GM12875 (cell line): ENCODE measurements around the gene SLC13A3.

Source experiments
- H3K4me3 ChIP-seq: one replicate; pipeline ENCODE4 v1.5.1; 2011; ENCODE audit warnings: low read depth, low read length, control low read depth
- TF ChIP-seq, protein P1 (sequence below): IDR thresholded peaks from 2 replicates; pipeline ENCODE4 v1.5.1; 2011; ENCODE audit warnings: low read depth, mild to moderate bottlenecking, control low read depth, inconsistent platforms, low read length, moderate library complexity, borderline replicate concordance; ENCODE audit not compliant: insufficient read depth

SLC13A3 gene

DNA sequence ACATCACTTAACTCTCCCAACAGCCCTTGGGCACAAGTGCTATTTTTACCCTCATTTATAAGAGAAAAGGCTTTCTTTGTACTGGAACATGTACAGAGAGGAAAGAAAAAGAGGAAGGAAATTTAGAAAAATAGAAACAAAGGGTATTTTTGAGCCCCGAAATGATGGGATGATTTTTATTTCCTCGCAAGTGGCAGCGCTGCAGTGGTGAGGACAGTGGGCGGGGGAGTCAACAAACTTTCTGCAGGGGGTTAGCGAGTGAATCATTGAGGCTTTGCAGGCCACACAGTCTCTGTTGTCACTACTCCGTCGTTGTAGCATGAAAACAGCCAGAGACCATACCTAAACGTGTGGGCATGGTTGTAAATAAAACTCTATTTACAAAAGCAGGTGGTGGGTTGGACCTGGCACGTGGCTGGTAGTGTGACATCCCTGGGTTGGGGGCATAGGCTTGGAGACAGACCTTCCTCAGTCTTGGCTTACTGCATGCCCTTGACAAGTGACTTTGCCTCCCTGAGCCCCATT is 75.3 kb downstream of the SLC13A3 start:
- H3K4me3 ChIP-seq: no peak overlapping the region
- TF ChIP-seq, protein P1, sequence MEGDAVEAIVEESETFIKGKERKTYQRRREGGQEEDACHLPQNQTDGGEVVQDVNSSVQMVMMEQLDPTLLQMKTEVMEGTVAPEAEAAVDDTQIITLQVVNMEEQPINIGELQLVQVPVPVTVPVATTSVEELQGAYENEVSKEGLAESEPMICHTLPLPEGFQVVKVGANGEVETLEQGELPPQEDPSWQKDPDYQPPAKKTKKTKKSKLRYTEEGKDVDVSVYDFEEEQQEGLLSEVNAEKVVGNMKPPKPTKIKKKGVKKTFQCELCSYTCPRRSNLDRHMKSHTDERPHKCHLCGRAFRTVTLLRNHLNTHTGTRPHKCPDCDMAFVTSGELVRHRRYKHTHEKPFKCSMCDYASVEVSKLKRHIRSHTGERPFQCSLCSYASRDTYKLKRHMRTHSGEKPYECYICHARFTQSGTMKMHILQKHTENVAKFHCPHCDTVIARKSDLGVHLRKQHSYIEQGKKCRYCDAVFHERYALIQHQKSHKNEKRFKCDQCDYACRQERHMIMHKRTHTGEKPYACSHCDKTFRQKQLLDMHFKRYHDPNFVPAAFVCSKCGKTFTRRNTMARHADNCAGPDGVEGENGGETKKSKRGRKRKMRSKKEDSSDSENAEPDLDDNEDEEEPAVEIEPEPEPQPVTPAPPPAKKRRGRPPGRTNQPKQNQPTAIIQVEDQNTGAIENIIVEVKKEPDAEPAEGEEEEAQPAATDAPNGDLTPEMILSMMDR: no peak

GRCh38 chr20:46575394-46575793 is 75.9 kb downstream of the SLC13A3 start:
- H3K4me3 ChIP-seq: no peak overlapping the region
- TF ChIP-seq, protein P1: no peak

GRCh38 chr20:46573788-46574584 is 77.3 kb downstream of the SLC13A3 start:
- no peak overlapping the region for H3K4me3 ChIP-seq
- TF ChIP-seq, protein P1: no peak

GRCh38 chr20:46573234-46573633 is 78.0 kb downstream of the SLC13A3 start:
- TF ChIP-seq, protein P1: no peak
- H3K4me3 ChIP-seq: no peak overlapping the region

GRCh38 chr20:46572790-46573189 is 78.5 kb downstream of the SLC13A3 start:
- TF ChIP-seq, protein P1: no peak
- no peak overlapping the region for H3K4me3 ChIP-seq

GRCh38 chr20:46572153-46572552 is 79.1 kb downstream of the SLC13A3 start:
- TF ChIP-seq, protein P1: no peak
- H3K4me3 ChIP-seq: no peak overlapping the region

DNA sequence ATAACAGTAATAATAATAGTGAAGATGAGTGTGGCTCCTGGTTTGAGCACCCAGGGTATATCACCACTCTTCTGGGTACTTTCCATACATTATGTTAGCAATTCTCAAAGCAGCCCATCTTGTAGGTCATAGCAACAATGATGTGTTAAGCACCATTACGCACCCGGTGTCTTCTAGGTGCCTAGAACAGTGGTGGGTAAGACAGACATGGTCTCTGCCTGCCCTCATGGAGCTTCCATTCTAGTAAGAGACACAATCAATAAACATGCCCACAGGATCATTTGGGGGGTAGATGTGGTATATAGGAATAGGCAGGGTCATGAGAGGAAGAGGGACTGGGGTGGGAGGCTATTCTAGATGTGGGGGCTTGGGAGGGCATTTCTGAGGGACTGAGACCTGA is 79.8 kb downstream of the SLC13A3 start:
- TF ChIP-seq, protein P1: no peak
- H3K4me3 ChIP-seq: no peak overlapping the region
